GM18502 (cell line): ENCODE results near the gene KSR1.
"Not testable (repeated sequence)": the region's sequence is repeated elsewhere in the genome, so short reads cannot be mapped to it uniquely, and the experiment has no call there.

Source experiments
- ATAC-seq: cut with Tn5 transposase; IDR thresholded peaks from one replicate; pipeline ENCODE4 v1.9.1; 2021; ENCODE audit warnings: mild to moderate bottlenecking; ENCODE audit not compliant: unreplicated experiment, poor library complexity

KSR1 gene

DNA sequence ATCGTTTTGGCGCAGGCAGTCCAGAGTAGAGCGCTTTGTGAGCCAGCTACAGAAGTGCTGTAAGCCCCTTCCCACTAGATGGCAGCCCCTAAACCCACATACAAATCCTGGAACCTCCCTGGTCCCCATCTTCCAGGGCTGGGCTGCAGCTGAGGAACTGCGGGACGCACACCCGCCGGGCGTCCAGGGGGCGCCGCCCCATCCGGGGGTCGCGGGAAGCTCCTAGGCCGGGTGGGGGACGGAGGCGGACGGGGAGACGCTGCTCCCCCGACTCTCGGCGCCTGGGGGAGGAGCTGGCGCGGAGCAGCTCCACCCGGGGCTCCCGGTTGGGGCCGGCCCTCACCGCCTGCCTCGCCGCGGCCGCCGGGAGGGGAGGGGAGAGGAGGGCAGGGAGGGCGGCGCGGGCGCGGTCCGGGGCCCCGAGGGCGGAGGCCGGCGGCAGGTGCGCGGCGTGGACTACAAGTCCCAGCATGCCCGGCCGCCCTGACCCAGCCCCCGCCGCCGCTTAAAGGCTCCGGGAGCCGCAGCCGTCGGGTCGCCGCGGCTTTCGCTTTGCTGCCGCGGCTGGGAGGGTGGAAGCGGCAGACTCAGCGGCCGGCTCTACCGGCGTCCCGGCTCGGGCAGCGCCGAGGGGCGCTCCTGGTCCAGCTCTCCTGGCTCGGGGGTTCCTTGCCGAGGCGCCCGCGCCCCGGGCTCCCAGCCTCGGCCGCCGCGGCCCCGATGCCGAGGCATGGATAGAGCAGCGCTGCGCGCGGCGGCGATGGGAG lies at the start of gene KSR1:
KSR1 (plus strand) TSS at position 535 of the 767 bp plus-strand sequence; CDS start at position 731, 196 bp downstream.
- ATAC-seq: peak; percentile 88

DNA sequence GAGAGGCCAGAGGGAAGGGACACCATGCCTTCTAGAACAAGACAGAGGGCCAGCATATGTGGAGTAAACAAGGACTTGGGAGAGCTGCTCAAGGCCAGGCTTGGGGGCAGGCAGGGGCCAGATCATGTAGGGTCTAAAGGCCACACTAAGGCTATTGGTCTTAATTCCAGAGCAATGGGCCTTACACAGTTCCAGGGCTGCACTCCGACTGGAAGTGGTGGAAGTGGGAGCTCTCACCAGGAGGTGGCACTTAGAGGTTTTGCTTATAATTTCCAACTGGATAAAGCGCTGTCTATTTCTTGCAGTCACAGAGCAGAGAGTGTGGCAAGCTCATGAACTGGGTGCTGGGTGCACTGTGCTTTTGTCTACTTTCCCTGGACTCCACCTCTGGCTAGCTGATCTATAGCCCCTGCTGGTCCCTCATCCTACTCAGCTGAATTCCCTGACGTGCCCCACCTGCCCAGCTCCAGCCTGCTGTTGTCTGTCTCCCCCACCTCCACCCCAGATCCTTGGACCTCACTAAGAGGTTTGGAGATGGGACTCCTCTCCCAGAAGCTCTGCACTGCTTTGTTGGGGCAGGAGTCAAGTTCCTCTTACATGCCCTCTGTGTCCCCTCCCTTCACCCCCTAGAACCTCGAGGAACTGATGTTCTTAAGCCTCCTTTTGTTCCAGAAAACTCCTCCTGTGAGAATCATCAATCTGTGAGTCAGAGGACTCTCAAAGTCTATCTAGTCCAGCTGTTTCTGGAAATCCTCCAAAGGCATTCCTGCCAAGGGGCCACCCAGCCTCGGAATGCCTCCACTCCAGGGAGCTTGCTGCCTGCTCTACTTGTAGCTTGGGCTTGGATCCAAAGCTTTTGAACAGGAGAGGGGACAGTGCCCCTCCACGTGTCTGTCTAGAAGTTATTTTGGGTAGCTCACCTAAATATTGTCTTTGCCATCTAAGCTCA lies 48.1 kb upstream of the KSR1 start:
- ATAC-seq: no peak

DNA sequence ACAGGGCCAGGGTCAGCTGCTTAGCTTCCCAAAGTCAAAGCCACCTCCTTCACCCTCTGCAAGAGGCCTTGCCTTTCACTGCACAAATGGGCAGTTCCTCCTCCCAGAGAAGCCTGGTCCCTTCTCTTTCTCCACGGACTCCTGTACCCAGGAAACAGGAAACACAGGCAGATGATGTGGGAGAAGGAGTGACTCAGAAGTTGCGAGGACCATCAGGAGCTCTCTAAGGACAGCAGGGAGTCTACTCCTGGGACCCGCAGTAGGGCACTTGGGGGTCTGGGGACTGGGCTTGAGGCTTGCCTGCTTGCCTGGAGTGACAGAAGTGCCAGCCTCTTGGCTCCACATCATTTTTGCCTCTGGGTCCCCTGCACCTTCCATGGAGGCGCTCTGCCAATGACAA lies 47.4 kb upstream of the KSR1 start:
- no peak for ATAC-seq

DNA sequence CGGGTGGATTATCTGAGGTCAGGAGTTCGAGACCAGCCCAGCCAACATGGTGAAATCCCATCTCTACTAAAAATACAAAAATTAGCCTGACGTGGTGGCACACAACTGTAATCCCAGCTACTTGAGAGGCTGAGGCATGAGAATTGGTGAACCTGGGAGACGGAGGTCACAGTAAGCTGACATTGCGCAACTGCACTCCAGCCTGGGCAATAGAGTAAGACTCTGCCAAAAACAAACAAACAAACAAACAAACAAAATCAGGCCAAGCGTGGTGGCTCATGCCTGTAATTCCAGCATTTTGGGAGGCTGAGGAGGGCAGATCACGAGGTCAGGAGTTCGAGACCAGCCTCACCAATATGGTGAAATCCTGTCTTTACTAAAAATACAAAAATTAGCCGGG lies 44.1 kb upstream of the KSR1 start:
- ATAC-seq: not testable (repeated sequence)

DNA sequence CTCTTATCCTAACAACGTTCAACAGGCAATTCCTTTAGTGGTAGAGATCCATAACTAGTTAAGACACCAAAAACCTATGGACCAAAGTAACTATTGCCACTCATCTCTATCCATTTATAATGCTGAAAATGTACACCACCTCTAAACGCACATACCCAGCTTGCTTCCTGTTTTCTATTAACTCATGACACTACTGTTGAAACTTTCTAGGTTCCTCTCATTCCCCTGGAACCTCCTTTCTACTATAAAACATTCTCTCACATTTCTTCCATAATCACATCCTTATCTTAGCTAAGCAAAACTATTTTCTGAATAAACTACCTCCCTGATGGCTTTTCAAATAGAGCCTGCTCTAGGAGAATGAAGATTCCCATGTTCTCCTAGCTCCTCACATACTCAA lies 42.9 kb upstream of the KSR1 start:
- no peak for ATAC-seq

DNA sequence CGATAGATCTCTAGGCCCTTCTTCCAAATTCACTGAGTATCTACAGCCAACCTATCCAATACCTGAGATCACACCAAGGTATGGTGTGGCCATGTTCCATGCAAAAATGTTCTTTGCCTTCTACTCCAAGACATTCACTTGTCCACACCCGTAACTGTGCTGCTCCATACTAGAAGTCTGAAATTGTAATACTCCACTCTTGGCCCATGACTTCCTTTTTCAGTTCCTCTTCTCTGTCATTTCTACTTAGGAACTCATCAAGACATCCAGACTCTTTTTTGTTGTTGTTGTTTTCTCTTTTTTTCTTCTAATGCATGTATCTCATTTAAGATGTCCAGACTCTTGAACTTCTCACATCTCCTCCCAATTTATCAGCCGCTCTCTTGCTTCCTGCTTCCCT lies 42.5 kb upstream of the KSR1 start:
- ATAC-seq: peak; percentile 62

DNA sequence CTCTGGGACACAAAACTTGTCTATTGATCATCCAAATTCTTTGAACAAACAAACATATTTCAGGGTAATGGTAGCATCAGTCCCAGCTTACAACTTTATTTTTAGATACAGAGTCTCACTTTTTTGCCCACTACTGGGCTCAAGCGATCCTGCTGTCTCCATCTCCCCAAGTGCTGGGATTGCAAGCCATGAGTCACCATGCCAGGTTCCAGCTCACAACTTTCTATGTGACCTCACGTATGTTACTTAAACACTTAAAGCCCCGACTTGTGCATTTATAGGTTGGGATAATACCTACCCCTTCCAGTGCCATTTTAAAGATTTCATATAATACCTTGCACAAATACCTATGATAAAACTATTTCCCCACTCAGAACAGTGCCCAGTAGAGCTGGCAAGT lies 42.0 kb upstream of the KSR1 start:
- ATAC-seq: no peak

DNA sequence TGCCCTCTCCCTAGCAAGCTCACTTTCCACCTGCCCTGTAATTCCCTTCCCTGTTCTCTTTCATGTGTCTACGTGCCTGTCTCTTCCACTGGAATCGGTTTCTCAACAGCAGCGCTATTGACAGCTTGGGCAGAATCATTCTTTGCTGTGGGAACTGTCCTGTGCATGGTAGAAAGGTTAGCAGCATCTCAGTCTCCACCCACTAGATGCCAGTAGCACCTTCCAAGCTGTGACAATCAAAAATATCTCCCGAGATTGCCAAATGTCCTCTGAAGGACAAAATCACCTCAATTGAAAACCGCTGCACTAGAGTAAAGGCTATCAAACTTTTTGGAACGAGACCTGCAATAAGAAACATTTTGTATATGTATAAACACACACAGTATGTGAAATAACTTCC lies 41.6 kb upstream of the KSR1 start:
- ATAC-seq: no peak

DNA sequence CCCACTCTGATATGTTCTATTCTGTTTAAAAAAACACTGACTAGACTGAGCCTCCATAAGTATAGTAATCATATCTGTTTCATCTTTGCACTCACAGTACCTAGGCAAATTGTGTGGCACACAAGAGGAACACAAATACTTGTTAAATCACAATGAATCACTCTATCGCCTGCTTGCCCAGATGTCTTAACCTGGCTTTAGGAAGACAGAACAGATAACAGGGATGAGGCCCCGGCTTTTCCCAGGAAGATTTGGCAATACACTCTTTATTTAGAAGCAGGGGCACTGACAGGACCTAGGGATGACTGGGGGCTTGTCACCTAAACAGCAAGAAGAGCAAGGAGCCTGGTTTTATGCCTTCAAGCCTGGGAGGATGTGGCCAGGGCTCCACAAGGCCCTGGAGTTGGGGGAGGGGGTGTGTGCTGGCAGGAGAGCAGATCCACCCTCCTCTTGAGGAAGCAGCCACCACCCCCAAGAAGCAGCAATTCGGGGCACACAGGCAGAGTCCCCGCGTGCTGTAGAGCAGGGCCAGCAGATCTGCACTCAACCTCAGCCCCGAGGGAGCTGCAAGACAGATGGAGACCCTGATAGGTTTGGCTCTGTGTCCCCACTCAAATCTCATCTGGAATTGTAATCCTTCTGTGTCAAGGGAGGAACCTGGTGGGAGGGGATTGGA lies 41.0 kb upstream of the KSR1 start:
- ATAC-seq: no peak

DNA sequence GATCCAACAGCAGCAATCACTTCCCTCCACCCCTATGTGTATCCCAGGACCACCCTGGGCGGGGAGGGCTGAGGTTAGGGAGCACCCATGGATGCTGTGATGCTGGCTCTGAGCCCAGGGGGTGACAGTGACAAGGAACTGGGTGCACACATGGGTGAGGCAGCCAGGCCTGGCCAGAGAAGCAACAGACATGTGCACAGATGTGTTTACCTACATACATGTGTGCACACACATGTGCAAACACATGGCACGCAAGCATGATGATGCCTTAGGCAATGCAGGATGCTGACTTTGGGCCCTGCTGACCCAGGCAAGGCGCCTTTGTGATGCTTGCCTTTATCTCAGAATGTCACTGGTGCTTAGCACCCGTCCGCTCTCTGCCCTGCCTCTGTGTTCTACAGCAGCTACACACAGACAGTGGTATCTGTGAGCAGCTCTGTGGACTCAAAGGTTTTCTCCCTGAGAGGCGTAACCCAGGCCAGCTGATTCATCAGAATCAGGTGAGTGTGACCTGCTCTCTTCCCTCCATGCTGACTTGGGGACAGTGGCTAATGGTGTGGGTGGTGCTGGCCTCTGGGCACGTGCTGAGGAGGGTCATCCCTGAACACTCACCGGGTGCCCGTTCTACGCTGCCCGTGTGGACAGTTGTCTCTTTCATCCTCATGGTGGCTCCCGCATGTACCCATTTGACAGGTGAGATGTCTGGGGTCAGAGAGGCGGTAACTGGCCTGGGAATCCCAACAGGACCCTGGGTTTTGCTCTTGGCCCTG lies 38.5 kb upstream of the KSR1 start:
- no peak for ATAC-seq

DNA sequence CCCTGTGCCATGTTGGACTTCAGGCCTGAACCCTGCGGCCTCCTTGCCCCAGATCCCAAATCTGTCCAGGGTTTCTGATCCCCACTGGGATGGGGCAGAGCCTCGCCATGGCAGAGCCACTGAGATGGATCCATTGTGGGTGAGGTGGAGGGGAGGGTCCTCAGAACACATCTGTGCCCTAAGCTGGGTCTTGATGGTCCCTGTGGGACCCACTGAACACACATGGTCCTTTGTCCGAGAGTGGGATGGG lies 38.0 kb upstream of the KSR1 start:
- ATAC-seq: no peak

DNA sequence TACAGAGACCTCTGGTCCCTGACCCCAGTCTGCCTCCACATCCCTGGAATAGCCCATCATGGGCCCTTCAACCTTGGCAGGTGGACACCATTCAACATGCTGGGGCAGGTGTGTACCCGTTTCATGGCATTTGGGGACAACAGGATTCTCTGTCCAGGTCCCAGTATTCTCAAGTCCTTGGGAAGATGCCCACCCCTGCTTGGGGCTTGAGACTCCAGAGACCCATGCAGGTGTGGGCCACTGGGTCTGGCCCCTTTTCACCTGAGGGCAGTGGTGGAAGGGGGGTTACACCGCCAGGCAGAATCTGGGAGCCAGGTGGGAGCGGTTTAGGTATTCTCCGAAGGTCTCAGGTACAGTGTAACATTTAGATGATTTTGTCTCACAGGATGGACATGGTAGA lies 37.1 kb upstream of the KSR1 start:
- ATAC-seq: no peak

DNA sequence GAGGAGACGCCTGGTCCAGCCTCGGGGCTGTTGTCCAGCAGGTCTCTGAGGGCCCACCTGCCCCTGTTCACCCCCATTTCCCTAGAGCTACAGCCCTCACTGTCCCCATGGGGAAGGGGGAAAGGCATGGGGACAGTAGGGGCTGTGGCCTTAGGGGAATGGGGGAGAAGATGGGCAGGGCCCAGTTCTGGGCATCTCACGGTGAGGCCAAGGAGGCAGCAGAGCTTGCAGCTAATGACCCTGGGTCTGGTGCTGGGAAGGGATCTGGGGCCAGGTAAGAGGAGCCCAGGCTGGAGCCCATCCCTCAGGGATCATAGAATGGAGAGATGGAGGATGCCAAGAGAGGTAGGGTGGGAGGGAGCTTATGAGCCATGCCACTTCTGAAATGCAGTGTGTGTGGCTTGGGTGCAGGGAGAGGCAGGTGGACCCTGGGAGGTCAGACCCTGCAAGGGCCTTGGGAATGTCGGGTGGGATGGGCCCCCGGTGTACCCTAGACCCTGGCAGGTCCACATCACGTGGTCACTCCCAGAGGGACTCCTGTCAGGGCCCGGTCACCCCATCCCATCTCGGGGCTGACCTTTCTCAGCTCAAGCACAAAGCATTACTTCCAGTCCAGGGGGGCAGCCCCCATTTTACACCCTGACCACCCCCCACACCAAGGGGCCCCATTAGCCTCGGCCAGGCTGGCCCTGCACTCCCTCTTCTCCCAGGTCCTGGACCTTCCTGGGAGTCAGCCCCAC lies 35.9 kb upstream of the KSR1 start:
- ATAC-seq: no peak

DNA sequence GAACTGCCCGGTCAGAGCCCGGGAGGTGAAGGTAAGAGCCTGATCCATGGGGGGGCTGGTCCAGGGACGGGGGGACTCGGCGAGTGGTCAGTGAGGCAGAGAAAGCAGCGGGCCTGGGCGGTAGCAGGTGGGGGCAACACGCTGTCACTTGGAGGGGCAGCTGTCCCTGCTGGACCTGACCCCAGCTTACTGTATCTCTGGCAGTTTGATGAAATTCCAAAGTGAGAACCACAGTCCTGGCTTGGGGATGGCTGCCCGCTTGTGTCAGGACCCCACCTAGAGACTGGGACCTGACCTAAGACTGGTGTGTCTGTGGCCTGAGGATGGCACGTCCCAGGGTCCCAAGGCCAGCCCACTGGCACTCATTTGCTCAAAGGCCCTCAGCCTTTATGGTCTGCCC lies 35.1 kb upstream of the KSR1 start:
- no peak for ATAC-seq

DNA sequence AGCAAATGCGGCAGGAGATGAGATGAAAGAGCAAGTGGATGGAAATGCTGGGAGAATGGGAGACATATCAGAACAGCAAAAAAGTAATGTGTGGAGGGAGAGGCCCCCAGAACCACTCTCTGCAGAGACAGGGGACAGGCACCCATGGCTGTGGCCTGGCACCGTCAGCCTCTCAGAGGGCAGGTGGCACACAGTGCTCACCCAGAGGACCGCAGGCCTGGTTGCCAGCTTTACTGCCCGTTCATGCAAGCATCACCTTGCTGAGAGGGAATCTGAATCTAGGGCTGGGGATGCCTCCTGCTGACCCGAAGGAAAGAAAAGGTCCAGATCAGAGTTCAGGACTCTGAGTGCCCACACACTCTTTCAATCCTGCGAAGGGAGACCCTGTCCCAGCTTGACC lies 34.6 kb upstream of the KSR1 start:
- not testable (repeated sequence) for ATAC-seq

DNA sequence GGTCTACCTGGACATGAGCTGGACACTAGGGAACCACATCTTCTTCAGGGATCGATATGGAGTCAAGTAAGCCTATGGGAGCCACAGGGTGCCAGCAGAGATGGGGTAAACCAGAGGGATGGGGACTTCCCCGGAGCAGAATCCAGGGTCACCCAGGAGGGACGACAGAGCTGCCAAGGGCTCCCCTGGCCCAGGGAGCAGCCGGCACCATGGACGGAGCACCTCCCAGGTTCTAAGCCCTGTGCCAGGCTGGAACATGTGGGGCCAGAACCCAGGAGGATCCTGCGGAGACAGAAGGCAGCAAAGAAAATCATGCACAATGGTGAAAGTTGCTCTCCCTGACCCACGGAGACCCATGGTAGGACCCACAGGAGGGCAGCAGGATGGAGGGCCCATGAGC lies 33.6 kb upstream of the KSR1 start:
- no peak for ATAC-seq

DNA sequence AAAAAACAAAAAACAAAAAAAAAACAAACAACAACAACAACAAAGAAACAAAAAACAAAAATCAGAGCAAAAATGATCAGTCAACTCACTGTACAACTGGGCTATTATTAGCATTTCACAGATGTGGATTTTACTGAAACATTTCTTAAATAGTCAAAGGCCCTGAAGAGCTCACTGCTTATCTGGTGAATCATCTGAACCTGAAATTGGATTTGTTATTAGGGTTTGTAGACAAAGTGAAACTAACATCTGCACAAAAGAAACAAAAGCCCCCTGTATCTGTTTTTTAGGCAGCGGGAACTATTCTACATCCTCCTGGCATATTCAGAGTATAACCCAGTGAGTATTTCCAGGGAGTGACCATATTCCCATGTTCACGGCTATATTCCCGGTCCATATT lies 32.6 kb upstream of the KSR1 start:
- ATAC-seq: no peak

DNA sequence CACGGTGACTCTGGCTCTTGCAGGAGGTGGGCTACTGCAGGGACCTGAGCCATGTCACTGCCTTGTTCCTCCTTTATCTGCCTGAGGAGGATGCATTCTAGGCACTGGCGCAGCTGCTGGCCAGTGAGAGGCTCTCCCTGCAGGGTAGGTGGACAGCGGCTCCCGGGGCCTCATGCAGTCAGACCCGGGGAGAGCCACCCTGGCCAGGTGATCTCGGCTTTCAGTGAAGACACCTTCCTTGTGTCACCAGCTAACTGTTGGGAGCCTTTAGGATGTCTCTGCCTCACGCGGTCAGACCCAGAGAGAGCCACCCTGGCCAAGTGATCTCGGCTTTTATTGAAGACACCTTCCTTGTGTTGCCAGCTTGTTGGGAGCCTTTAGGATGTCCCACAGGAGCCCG lies 31.7 kb upstream of the KSR1 start:
- ATAC-seq: no peak

DNA sequence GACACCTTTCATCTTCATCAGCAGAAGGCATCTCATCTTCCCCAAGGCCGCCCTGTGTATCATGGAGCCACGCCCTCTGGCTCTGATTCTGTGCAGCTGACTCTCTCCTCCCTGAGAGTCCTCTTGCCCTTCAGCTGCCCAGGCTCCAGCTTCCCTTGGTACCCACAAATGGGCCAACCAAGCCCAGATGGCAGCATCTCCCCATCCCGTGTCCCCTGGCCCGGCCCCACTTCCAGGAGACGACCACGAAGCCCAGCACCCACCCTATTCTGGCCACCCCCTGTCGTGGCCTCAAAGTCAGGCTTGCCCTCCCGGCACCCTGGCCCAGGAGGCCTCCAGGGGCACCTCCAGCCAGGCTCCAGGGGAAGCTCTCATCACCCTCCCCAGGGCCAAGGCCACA lies 31.3 kb upstream of the KSR1 start:
- ATAC-seq: no peak

DNA sequence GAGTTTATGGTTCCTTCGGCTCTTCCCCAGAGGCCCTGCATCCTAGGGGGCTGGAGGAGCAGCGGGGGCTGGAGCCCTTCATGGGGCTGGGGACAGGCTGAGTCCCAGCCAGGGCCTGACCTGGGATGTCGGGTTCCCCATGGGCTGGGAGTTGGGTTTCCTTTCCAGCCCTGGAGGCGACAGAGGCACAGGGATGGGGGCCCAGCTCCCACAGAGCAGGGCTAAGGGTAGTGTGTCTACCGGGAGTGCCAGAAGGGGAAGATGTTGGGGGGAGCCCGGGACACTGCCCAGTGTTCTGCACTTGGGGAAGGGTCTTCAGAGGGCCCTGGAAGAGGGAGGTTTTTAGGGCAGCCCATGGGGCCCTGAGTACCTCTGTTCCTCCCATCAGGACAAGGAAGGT lies 30.7 kb upstream of the KSR1 start:
- not testable (repeated sequence) for ATAC-seq
